GM06990 (cell line): ENCODE results near the gene MYO15B.

Source experiments
- DNase-seq: peaks from one replicate; pipeline ENCODE4 v3.0.0-alpha.2; 2011; ENCODE audit not compliant: insufficient read length; ENCODE audit errors: extremely low read depth
- H3K27me3 ChIP-seq: replicated peaks from 2 replicates; pipeline ENCODE4 v1.6.0; 2011; ENCODE audit warnings: low read length; ENCODE audit not compliant: control insufficient read depth, insufficient read depth
- H3K36me3 ChIP-seq: 2 replicates; pipeline ENCODE4 v1.5.1; 2011; ENCODE audit warnings: low read length; ENCODE audit not compliant: control insufficient read depth, insufficient read depth
- H3K4me3 ChIP-seq: replicated peaks from 2 replicates; pipeline ENCODE4 v1.5.1; 2011; ENCODE audit warnings: low read depth, mild to moderate bottlenecking, control low read depth, low read length
- CTCF ChIP-seq: IDR thresholded peaks from 2 replicates; pipeline ENCODE4 v1.5.1; 2011; ENCODE audit warnings: low read length, control low read depth, mild to moderate bottlenecking, inconsistent platforms; ENCODE audit not compliant: insufficient read depth, poor library complexity, severe bottlenecking

Gene MYO15B

GRCh38 chr17:75550139-75550465, 37.5 kb upstream of the MYO15B start:
- DNase-seq, result no peak
- no peak overlapping the region for H3K4me3 ChIP-seq
- no peak for TF ChIP-seq CTCF
- no peaks in the 10 kb centered on the region for H3K27me3 ChIP-seq
- no peaks in the 10 kb centered on the region for H3K36me3 ChIP-seq

- H3K27me3 ChIP-seq, result no peaks in the 10 kb centered on the region
- H3K4me3 ChIP-seq, result no peak overlapping the region
- TF ChIP-seq CTCF, result no peak
- DNase-seq, result no peak
- no peaks in the 10 kb centered on the region for H3K36me3 ChIP-seq
Observed at GRCh38 chr17:75551266-75551665, 36.3 kb upstream of the MYO15B start.

GRCh38 chr17:75552425-75553294, 34.9 kb upstream of the MYO15B start:
- no peak for TF ChIP-seq CTCF
- no peaks in the 10 kb centered on the region for H3K36me3 ChIP-seq
- no peak for DNase-seq

GRCh38 chr17:75553295-75554110, 34.1 kb upstream of the MYO15B start:
- H3K36me3 ChIP-seq, result no peaks in the 10 kb centered on the region
- H3K4me3 ChIP-seq, result no peak overlapping the region
- no peaks in the 10 kb centered on the region for H3K27me3 ChIP-seq
- TF ChIP-seq CTCF, result no peak
- no peak for DNase-seq

More at GRCh38 chr17:75552425-75553294, 34.9 kb upstream of the MYO15B start:
- no peaks in the 10 kb centered on the region for H3K27me3 ChIP-seq
- H3K4me3 ChIP-seq, result no peak overlapping the region

GRCh38 chr17:75555679-75556153, 31.9 kb upstream of the MYO15B start:
- no peaks in the 10 kb centered on the region for H3K36me3 ChIP-seq
- DNase-seq, result no peak
- H3K27me3 ChIP-seq, result no peaks in the 10 kb centered on the region
- no peak for TF ChIP-seq CTCF
- H3K4me3 ChIP-seq, result no peak overlapping the region
